GM12872 (cell line): ENCODE data around the gene ESYT2.

Experiments
- TF ChIP-seq, protein P1 (sequence below): IDR thresholded peaks from 3 replicates; pipeline ENCODE4 v1.5.1; 2011; ENCODE audit warnings: low read depth, mild to moderate bottlenecking, low read length, moderate library complexity; ENCODE audit not compliant: insufficient read depth

Gene ESYT2

DNA sequence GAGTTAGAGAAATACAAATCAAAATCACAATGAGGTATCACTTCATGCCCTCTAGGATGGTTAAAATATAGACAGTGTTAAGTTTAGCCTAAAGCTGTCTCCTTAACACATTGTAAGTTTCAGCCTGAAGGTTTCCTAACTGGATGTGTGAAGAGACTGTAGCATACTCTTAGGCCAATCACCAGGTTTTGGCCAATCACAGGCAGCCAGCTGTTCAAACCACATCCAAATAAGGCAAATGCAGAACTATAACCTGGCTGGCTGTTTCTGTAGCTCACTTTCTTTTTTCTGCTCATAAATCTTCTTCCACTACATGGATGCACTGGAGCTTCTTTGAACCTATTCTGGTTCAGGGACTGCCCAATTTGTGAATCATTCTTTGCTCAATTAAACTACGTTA is 19.7 kb downstream of the ESYT2 start:
- TF ChIP-seq, protein P1, sequence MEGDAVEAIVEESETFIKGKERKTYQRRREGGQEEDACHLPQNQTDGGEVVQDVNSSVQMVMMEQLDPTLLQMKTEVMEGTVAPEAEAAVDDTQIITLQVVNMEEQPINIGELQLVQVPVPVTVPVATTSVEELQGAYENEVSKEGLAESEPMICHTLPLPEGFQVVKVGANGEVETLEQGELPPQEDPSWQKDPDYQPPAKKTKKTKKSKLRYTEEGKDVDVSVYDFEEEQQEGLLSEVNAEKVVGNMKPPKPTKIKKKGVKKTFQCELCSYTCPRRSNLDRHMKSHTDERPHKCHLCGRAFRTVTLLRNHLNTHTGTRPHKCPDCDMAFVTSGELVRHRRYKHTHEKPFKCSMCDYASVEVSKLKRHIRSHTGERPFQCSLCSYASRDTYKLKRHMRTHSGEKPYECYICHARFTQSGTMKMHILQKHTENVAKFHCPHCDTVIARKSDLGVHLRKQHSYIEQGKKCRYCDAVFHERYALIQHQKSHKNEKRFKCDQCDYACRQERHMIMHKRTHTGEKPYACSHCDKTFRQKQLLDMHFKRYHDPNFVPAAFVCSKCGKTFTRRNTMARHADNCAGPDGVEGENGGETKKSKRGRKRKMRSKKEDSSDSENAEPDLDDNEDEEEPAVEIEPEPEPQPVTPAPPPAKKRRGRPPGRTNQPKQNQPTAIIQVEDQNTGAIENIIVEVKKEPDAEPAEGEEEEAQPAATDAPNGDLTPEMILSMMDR, result no peak

- TF ChIP-seq, protein P1, result no peak
These were observed 21.2 kb downstream of the ESYT2 start for GRCh38 chr7:158808126-158808525.

GRCh38 chr7:158805937-158806336 is 23.4 kb downstream of the ESYT2 start:
- TF ChIP-seq, protein P1, result no peak

DNA sequence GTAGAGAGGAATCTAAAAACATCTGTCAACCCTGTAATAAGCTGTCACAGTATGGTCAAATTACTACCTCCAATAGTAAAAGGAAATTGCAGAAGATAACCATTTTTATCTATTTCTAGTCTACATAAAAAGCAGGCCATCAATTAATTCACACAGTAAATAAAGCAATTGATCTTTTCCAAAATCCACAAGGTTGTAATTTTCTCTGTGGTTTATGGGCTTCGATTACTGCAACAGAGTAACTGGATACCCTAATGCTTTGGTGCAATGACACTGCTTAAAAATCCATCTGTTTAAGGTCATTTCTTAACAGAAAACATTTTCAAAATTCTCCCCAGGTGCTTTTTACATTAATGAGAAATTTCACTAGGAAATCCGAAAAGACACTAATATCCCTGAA is 23.9 kb downstream of the ESYT2 start:
- TF ChIP-seq, protein P1, result no peak

DNA sequence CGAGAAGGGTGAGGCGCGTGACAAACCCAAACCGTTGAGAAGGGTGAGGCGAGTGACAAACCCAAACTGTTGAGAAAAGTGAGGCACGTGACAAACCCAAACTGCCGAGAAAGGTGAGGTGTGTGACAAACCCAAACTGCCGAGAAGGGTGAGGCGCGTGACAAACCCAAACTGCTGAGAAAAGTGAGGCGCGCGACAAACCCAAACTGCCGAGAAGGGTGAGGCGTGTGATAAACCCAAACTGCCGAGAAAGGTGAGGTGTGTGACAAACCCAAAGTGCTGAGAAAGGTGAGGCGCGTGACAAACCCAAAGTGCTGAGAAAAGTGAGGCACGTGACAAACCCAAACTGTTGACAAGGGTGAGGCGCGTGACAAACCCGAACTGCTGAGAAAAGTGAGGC is 25.0 kb downstream of the ESYT2 start:
- TF ChIP-seq, protein P1, result no peak

- TF ChIP-seq, protein P1, result no peak
These were observed 25.8 kb downstream of the ESYT2 start for GRCh38 chr7:158803367-158803969.

- TF ChIP-seq, protein P1, result no peak
These were observed 26.6 kb downstream of the ESYT2 start for GRCh38 chr7:158802535-158803366.
